ENCODE results near the gene ZBTB7A.

GRCh38 chr19:4035018-4035566 is 31.6 kb downstream of the ZBTB7A start:
- TF ChIP-seq POLR2A (IDR thresholded peaks at IDR 0.05): no peak
- no peak for TF ChIP-seq CTCF (IDR thresholded peaks at IDR 0.05)
